AG10803 (cell line): ENCODE data around the gene ADCY1.

Source experiments
- DNase-seq: peaks from one replicate; pipeline ENCODE4 v3.0.0; 2010; ENCODE audit warnings: low read depth
- H3K4me3 ChIP-seq: 2 replicates; pipeline ENCODE4 v1.5.1; 2011; ENCODE audit warnings: mild to moderate bottlenecking, low read length, control low read depth
- TF ChIP-seq, protein P1 (sequence below): conservative IDR thresholded peaks from 2 replicates; pipeline ENCODE4 v1.5.1; 2011; ENCODE audit warnings: mild to moderate bottlenecking, low read length, control low read depth, inconsistent platforms

The ADCY1 gene

DNA sequence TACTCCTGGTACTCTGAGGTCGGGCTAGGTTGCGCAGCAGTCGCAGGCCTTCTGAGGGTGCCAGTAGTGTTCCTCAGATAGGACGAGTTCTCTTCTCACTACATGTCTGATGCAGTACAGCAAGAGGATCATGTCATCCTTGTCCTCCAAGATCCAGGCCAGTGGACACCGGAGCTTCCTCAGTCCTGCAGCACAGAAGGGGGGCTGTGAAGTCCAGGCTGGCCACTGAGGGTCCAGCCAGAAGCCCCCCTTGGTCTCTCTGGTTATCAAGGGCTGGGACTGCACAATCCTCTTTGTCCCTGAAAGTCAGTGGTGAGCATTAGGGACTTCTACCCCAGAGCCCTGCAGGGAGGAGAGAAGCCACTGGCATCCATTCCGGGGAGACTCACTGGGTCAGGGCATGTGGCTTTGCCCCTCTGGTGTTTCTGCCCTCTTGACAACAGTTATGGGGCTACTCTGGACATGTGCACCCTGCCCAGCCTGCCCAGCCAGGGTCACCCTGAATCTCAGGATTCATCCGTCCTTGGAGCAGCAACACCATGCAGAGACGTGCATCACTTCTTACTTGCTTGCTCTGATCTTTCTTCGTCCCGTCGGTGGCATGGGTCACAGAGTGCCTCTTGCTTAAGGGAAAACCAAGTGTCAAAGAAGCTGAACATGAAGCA, 125.7 kb downstream of the ADCY1 start:
- TF ChIP-seq, protein P1, sequence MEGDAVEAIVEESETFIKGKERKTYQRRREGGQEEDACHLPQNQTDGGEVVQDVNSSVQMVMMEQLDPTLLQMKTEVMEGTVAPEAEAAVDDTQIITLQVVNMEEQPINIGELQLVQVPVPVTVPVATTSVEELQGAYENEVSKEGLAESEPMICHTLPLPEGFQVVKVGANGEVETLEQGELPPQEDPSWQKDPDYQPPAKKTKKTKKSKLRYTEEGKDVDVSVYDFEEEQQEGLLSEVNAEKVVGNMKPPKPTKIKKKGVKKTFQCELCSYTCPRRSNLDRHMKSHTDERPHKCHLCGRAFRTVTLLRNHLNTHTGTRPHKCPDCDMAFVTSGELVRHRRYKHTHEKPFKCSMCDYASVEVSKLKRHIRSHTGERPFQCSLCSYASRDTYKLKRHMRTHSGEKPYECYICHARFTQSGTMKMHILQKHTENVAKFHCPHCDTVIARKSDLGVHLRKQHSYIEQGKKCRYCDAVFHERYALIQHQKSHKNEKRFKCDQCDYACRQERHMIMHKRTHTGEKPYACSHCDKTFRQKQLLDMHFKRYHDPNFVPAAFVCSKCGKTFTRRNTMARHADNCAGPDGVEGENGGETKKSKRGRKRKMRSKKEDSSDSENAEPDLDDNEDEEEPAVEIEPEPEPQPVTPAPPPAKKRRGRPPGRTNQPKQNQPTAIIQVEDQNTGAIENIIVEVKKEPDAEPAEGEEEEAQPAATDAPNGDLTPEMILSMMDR: no peak
- H3K4me3 ChIP-seq: no peak overlapping the region
- no peak for DNase-seq

DNA sequence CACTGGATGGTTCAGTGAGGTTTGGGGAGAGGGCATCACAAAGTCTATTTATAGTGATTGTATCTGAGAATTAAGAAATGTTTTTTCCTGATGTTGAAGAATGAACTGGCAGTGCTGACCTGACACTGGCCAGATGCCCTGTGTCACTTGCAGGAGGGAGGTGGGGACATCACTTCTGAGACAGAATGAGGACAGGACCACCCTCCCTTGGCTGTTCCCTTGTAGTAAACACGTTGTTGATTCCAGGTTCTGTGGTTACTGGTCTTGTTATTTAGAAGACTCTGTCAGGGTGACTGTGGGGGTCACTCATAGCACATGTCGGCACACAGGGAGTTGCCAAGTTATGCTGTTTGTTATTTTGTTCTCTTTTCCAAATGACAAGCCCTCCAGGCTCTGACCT, 126.4 kb downstream of the ADCY1 start:
- H3K4me3 ChIP-seq: no peak overlapping the region
- no peak for DNase-seq
- TF ChIP-seq, protein P1: no peak

DNA sequence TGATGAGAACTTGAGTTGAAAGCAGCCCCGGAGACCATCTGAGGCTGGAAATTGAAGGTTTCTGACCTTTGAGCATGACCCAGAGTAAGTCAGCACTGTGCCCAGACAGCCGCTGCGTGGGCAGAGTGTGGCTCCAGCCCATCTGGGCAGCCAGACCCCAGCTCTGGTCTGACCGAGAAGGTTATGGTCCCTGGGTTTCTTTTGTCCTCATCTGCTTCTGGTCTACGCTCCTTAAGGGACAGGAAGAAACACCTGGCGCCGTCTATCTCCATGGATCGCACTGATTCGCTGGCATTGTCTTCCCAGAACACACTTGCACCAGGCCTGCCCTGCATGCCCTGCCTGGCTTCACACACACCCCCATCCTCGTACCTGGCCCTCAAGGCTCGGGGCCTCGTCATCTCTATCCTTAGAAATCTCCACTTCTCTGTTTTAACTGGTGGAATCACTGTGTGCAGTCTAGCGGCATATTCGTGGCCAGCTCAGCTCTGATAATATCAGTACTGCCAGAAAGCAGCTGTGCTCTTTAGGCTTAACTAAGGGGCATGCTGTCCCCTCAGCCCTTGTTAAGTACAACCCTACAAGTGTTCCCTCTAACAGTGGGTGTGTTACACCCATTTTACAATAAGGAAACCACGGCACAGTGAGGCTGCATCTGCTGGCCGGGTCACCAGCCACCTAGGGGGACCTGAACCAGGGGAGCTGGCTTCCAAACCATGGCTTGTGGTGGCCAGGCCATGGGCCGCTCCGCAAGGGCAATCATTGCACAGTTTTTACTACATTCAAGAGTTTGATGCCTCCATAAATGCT, 127.7 kb downstream of the ADCY1 start:
- DNase-seq: no peak
- TF ChIP-seq, protein P1: no peak
- H3K4me3 ChIP-seq: no peak overlapping the region

DNA sequence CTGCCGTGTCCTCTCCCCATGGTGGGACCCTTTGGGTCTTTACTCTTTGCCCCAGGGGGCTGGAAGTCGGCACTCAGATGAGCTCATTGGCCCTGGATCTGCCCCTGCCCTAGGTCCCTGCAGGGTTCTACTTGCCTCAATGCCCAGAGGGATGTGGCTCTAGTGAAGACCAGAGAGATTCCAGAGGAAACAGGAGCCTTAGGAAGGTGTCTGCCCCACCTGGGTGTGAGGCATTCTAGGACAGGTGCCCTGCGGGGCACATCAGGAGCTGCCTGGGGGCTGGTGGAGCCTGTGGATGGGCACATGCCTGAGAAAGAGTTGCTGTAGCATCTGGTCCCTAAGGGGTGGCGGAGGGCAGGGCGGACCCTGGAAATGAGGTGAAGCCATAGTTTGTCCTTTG, 128.6 kb downstream of the ADCY1 start:
- TF ChIP-seq, protein P1: no peak
- H3K4me3 ChIP-seq: no peak overlapping the region
- no peak for DNase-seq

DNA sequence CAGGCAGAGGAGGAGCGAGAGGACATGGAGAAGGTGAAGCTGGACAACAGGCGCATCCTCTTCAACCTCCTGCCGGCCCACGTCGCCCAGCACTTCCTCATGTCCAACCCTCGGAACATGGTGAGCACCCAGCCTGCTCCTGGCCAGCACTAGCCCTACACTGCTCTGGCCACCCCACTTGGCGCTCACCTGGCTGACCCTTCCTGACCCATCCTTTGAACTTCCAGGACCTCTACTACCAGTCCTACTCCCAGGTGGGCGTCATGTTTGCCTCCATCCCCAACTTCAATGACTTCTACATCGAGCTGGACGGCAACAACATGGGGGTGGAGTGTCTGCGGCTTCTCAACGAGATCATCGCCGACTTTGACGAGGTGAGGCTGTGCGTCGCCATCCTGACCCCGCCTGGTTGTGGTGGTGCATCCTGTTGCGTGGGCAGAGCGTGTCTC, 129.2 kb downstream of the ADCY1 start:
- no peak for DNase-seq
- no peak overlapping the region for H3K4me3 ChIP-seq
- TF ChIP-seq, protein P1: no peak

DNA sequence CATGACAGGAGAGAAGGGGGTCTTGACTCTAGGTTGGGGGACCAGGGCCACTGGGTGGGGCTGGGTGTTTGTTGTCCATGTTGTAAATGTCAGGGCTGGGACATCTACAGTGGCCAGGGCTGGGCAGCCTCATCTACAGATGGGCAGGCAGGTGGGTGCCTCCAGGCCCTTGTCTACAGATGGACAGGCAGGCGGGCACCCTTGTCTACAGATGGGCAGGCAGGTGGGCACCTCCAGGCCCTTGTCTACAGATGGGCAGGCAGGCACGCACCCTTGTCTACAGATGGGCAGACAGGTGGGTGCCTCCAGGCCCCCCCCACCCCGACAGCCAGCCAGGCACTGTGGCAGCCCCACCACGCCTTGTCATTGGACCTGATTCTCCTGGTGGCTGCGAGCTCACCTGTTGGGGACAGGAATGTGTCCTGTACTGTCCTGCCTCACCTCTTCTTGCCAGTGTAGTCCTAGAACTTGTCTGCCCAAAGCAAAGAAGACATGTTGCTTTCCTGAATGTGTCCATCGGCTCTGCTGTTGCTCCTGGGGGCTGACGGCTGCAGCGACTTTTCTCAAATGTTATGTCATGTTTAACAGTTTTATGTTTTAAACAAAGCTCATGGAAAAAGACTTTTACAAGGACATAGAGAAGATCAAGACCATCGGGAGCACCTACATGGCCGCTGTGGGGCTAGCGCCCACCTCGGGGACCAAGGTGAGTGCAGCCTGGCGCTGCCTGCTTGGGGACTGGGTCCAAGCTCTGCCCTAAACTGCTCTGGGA, 129.9 kb downstream of the ADCY1 start:
- no peak overlapping the region for H3K4me3 ChIP-seq
- TF ChIP-seq, protein P1: no peak
- DNase-seq: no peak
